Breast epithelium (tissue), 4 donors: ENCODE measurements around the gene STAT1. TPM values are rescaled to one million over a fixed set of nuclear protein-coding genes. Genes with fewer than 3 reads are reported as not detected.

ENCODE experiments used
- DNase-seq, 2 donors: peaks; one replicate each; pipeline ENCODE4 v3.0.0-alpha.2; 2019; ENCODE audit warnings: low spot score in 2 of 2
- H3K27ac ChIP-seq, 2 donors: fragments of 200-600 bp; sonication (generic) in 1 of 2; one replicate each; pipeline ENCODE4 v1.5.1; 2016 to 2019; ENCODE audit warnings: mild to moderate bottlenecking in 1 of 2
- H3K27me3 ChIP-seq, 2 donors: fragments of 200-600 bp; sonication (generic) in 1 of 2; one replicate each; pipeline versions ENCODE4 v1.5.1 to v1.6.0; 2017 to 2019; ENCODE audit warnings: control low read depth in 1 of 2, mild to moderate bottlenecking in 1 of 2
- H3K36me3 ChIP-seq: fragments of 200-600 bp; one replicate; pipeline ENCODE4 v1.5.1; 2019
- H3K4me1 ChIP-seq, 2 donors: fragments of 200-600 bp; sonication (generic); one replicate each; pipeline ENCODE4 v1.5.1; 2016 to 2019; ENCODE audit warnings: control low read depth in 1 of 2
- H3K4me3 ChIP-seq, 3 donors: fragments of 200-600 bp; sonication (generic); 1 replicate in 2 of 3; 2 replicates in 1 of 3; pipeline ENCODE4 v1.5.1; 2016 to 2019; ENCODE audit warnings: mild to moderate bottlenecking in 3 of 3, moderate library complexity in 2 of 3
- H3K9me3 ChIP-seq, 2 donors: fragments of 200-600 bp; sonication (generic) in 1 of 2; one replicate each; pipeline ENCODE4 v1.5.1; 2016 to 2019; ENCODE audit warnings: control low read depth in 1 of 2
- POLR2A ChIP-seq: fragments of 450-650 bp; IDR thresholded peaks from one replicate; pipeline ENCODE4 v1.6.1; 2016; ENCODE audit warnings: antibody characterized with exemption, mild to moderate bottlenecking, moderate library complexity
- POLR2AphosphoS5 ChIP-seq, 3 donors: sonication (generic); formaldehyde crosslinking; IDR thresholded peaks; one replicate each; pipeline ENCODE4 v1.6.1; 2017; ENCODE audit warnings: antibody characterized with exemption in 3 of 3
- intact Hi-C: fragments of 100-400 bp; cut with DNase I; formaldehyde crosslinking; loops from one replicate; pipeline ENCODE4 v1.15.1; 2023; ENCODE audit warnings: low total_unique reads
- total RNA-seq, 3 donors: library from RNA; depleted of rRNA; stranded (reverse); fragments of >200 nt; gene quantifications; one replicate each; pipeline ENCODE4 v1.1.0, GENCODE V29; 2016
- TF ChIP-seq, protein P1 (sequence below), 3 donors: fragments of 450-650 bp; IDR thresholded peaks; one replicate each; pipeline ENCODE4 v1.5.1; 2016 to 2017; ENCODE audit warnings: antibody characterized with exemption in 3 of 3, mild to moderate bottlenecking in 3 of 3, moderate library complexity in 3 of 3

Gene STAT1
- total RNA-seq, 3 donors from 2014 or later = 44.2 to 79.6 (median 59.4) TPM

DNA sequence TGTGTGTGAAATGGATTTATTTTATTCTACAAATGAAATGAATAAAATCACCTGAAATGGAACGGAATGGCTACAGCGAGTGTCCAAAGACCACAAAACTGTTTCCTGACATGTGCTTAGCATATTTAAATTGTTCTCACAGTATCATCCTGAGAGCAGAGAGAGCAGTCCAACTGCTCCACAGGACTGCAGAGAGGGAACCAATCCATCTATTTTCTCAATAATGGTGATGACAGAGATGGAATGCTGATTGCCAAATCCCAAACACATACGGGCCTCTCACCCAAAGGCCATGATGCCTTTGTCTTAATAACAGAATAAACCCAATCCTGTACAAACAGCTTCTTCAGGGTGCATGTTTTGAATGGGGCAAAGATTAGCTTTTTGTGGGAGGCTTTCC lies 41.1 kb downstream of the STAT1 start:
- no peak for TF ChIP-seq POLR2A
- TF ChIP-seq, protein P1, sequence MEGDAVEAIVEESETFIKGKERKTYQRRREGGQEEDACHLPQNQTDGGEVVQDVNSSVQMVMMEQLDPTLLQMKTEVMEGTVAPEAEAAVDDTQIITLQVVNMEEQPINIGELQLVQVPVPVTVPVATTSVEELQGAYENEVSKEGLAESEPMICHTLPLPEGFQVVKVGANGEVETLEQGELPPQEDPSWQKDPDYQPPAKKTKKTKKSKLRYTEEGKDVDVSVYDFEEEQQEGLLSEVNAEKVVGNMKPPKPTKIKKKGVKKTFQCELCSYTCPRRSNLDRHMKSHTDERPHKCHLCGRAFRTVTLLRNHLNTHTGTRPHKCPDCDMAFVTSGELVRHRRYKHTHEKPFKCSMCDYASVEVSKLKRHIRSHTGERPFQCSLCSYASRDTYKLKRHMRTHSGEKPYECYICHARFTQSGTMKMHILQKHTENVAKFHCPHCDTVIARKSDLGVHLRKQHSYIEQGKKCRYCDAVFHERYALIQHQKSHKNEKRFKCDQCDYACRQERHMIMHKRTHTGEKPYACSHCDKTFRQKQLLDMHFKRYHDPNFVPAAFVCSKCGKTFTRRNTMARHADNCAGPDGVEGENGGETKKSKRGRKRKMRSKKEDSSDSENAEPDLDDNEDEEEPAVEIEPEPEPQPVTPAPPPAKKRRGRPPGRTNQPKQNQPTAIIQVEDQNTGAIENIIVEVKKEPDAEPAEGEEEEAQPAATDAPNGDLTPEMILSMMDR (IDR thresholded peaks at IDR 0.05) = no peak
- TF ChIP-seq POLR2AphosphoS5 (IDR thresholded peaks at IDR 0.05) = no peak
- no peak for DNase-seq
- Histone ChIP-seq H3K27me3 (no peaks in the 10 kb centered on the region), H3K4me1 (no peaks in the 10 kb centered on the region), H3K9me3 (no peaks in the 10 kb centered on the region), H3K36me3 (peaks cover 3% of the 10 kb centered on the region), H3K27ac (no peak overlapping the region), H3K4me3 (no peak overlapping the region)
- intact Hi-C loops = no loop called here

GRCh38 chr2:190972213-190972612 lies 41.8 kb downstream of the STAT1 start:
- no peaks in the 10 kb centered on the region for H3K4me1 ChIP-seq
- H3K9me3 ChIP-seq = no peaks in the 10 kb centered on the region
- intact Hi-C loops = no loop called here
- H3K27me3 ChIP-seq = no peaks in the 10 kb centered on the region
- H3K27ac ChIP-seq = peak overlapping the region in 1 of 2 donors; percentile 9
- TF ChIP-seq POLR2A (no peak), POLR2AphosphoS5 (IDR thresholded peaks at IDR 0.05) (no peak)
- TF ChIP-seq, protein P1 (IDR thresholded peaks at IDR 0.05) = no peak
- H3K36me3 ChIP-seq = peaks cover 3% of the 10 kb centered on the region
- no peak for DNase-seq
- no peak overlapping the region for H3K4me3 ChIP-seq

- H3K36me3 ChIP-seq = peaks cover 3% of the 10 kb centered on the region
- H3K9me3 ChIP-seq = no peaks in the 10 kb centered on the region
- no peaks in the 10 kb centered on the region for H3K27me3 ChIP-seq
- intact Hi-C loops = no loop called here
- TF ChIP-seq POLR2A = no peak
- TF ChIP-seq, protein P1 (IDR thresholded peaks at IDR 0.05) = no peak
- TF ChIP-seq POLR2AphosphoS5 (IDR thresholded peaks at IDR 0.05) = no peak
- no peaks in the 10 kb centered on the region for H3K4me1 ChIP-seq
- H3K4me3 ChIP-seq = no peak overlapping the region
- no peak for DNase-seq
- H3K27ac ChIP-seq = peak overlapping the region in 1 of 2 donors; percentile 16
Observed at GRCh38 chr2:190970873-190971506, 43.0 kb downstream of the STAT1 start.

DNA sequence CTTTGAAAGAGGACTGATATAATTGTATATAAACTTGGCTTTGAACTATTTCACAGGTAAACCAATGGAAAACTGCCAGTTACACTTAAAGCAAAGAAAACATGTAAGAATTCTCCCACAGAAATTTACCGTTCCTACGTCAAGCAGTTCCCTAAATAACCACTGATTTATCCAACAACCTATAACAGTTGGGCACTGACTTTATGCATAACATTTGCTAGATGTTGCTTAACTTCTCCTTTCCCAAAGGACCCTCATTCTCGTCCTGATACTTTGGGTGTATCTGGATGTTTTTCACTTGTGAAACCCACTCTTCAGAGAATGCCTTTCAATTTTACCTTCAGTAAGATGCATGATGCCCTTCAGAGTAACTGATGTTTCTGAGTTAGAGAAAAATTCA lies 43.8 kb downstream of the STAT1 start:
- Histone ChIP-seq H3K27me3 (no peaks in the 10 kb centered on the region), H3K36me3 (peaks cover 3% of the 10 kb centered on the region), H3K4me1 (no peaks in the 10 kb centered on the region), H3K9me3 (no peaks in the 10 kb centered on the region), H3K27ac (no peak overlapping the region), H3K4me3 (no peak overlapping the region)
- TF ChIP-seq POLR2AphosphoS5 (IDR thresholded peaks at IDR 0.05) (no peak), POLR2A (no peak)
- intact Hi-C loops = no loop called here
- DNase-seq = no peak

- no peak for DNase-seq
- peaks cover 3% of the 10 kb centered on the region for H3K36me3 ChIP-seq
- H3K4me3 ChIP-seq = no peak overlapping the region
- H3K27me3 ChIP-seq = no peaks in the 10 kb centered on the region
- intact Hi-C loops = no loop called here
- TF ChIP-seq POLR2A = no peak
- TF ChIP-seq, protein P1 (IDR thresholded peaks at IDR 0.05) = no peak
- no peak for TF ChIP-seq POLR2AphosphoS5 (IDR thresholded peaks at IDR 0.05)
- H3K4me1 ChIP-seq = no peaks in the 10 kb centered on the region
- no peak overlapping the region for H3K27ac ChIP-seq
- H3K9me3 ChIP-seq = no peaks in the 10 kb centered on the region
Observed at GRCh38 chr2:190968522-190968921, 45.4 kb downstream of the STAT1 start.
